ENCODE measurements around the gene ZNF555.
"Not testable (repeated sequence)": the region's sequence is repeated elsewhere in the genome, so short reads cannot be mapped to it uniquely, and the experiment has no call there.

Gene ZNF555

GRCh38 chr19:2814426-2814825 is 26.8 kb upstream of the ZNF555 start:
- Histone ChIP-seq H3K4me3 (ENCODE audit: low read depth, low read length) (no peak overlapping the region), H3K27me3 (ENCODE audit: insufficient read depth, low read depth, severe bottlenecking) (no peaks in the 10 kb centered on the region), H3K36me3 (peaks cover 45% of the 10 kb centered on the region), H3K27ac (no peak overlapping the region), H3K9me3 (ENCODE audit: severe bottlenecking) (no peaks in the 10 kb centered on the region)
- DNase-seq = no peak
- TF ChIP-seq CTCF (IDR thresholded peaks at IDR 0.05; ENCODE audit: low read depth, low read length) = no peak

- no peak for DNase-seq
- Histone ChIP-seq H3K36me3 (peaks cover 38% of the 10 kb centered on the region), H3K9me3 (ENCODE audit: severe bottlenecking) (no peaks in the 10 kb centered on the region), H3K27me3 (ENCODE audit: insufficient read depth, low read depth, severe bottlenecking) (no peaks in the 10 kb centered on the region), H3K4me3 (ENCODE audit: low read depth, low read length) (no peak overlapping the region), H3K27ac (no peak overlapping the region)
- TF ChIP-seq CTCF (IDR thresholded peaks at IDR 0.05; ENCODE audit: low read depth, low read length) = no peak
Measured at GRCh38 chr19:2815191-2815614, 26.1 kb upstream of the ZNF555 start.

- Histone ChIP-seq H3K27me3 (ENCODE audit: insufficient read depth, low read depth, severe bottlenecking) (no peaks in the 10 kb centered on the region), H3K27ac (no peak overlapping the region), H3K9me3 (ENCODE audit: severe bottlenecking) (no peaks in the 10 kb centered on the region), H3K4me3 (ENCODE audit: low read depth, low read length) (no peak overlapping the region), H3K36me3 (peaks cover 31% of the 10 kb centered on the region)
- no peak for DNase-seq
- no peak for TF ChIP-seq CTCF (IDR thresholded peaks at IDR 0.05; ENCODE audit: low read depth, low read length)
Measured at GRCh38 chr19:2815923-2816322, 25.4 kb upstream of the ZNF555 start.

GRCh38 chr19:2816641-2817040 is 24.6 kb upstream of the ZNF555 start:
- TF ChIP-seq CTCF (IDR thresholded peaks at IDR 0.05; ENCODE audit: low read depth, low read length) = no peak
- Histone ChIP-seq H3K9me3 (ENCODE audit: severe bottlenecking) (no peaks in the 10 kb centered on the region), H3K27ac (no peak overlapping the region), H3K36me3 (peaks cover 25% of the 10 kb centered on the region), H3K27me3 (ENCODE audit: insufficient read depth, low read depth, severe bottlenecking) (no peaks in the 10 kb centered on the region), H3K4me3 (ENCODE audit: low read depth, low read length) (no peak overlapping the region)
- DNase-seq = no peak

GRCh38 chr19:2817237-2817829 is 23.9 kb upstream of the ZNF555 start:
- H3K36me3 ChIP-seq = peaks cover 20% of the 10 kb centered on the region
- H3K9me3 ChIP-seq (ENCODE audit: severe bottlenecking); H3K27ac ChIP-seq; H3K27me3 ChIP-seq (ENCODE audit: insufficient read depth, low read depth, severe bottlenecking); DNase-seq; H3K4me3 ChIP-seq (ENCODE audit: low read depth, low read length): not testable (repeated sequence)

GRCh38 chr19:2819540-2820111 is 21.6 kb upstream of the ZNF555 start, which contains the start of gene ZNF554:
TSS of gene ZNF554 (plus strand) at chr19:2819868. CDS start at chr19:2820072, 204 bp downstream.
- H3K27ac ChIP-seq = peak within 1 kb of the TSS; percentile 60

More at GRCh38 chr19:2819540-2820111, 21.6 kb upstream of the ZNF555 start, which contains the start of gene ZNF554:
- H3K9me3 ChIP-seq (ENCODE audit: severe bottlenecking) = no peaks in the 10 kb centered on the region
- peaks cover 3% of the 10 kb centered on the region for H3K36me3 ChIP-seq
- DNase-seq = peak; percentile 98
- TF ChIP-seq CTCF (IDR thresholded peaks at IDR 0.05; ENCODE audit: low read depth, low read length) = peak; percentile 97
- no peaks in the 10 kb centered on the region for H3K27me3 ChIP-seq (ENCODE audit: insufficient read depth, low read depth, severe bottlenecking)
- H3K4me3 ChIP-seq (ENCODE audit: low read depth, low read length) = peak within 1 kb of the TSS; percentile 74

All from WERI-Rb-1 (cell line).